CD4-positive, alpha-beta T cell treated with Interleukin-21 for 1 hour (primary cell): ENCODE results near the gene DLX3.

Experiments used
- DNase-seq: peaks from one replicate; pipeline ENCODE4 v3.0.0-alpha.2; 2020

Gene DLX3

DNA sequence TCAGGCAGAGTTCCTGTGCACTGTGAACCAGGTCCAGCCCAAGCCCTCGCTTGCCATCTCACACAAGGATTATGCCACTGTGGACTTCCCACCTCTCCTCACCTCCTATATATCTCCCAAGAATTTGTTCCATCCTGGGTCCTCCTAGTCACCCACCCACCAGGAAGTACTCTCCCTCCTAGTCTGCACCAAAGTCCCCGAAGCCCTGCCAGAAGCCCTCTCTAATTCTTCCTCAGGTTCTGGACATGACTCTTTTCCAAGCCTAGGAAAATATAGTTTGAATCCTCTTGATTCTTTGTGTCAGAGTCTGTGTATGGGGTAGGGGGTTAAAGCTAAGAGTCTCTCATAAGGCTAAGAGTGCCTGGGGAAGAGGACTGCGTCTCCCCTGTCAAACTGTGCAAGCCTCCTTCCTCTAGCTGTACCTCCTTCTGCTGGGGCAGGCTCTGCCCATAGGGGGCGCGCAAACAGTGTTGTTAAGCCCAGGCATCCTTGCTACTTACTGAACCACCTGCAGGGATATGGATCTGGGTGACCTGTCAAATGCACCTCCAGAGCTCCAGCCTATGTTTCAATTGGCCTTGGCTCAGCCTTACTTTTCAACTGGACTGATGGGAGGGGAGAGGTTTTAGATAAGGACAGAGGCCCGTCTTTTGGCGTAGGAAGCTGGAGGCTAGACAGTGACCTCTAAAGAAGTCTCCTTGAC, 42.7 kb downstream of the DLX3 start:
- DNase-seq: peak; percentile 81

DNA sequence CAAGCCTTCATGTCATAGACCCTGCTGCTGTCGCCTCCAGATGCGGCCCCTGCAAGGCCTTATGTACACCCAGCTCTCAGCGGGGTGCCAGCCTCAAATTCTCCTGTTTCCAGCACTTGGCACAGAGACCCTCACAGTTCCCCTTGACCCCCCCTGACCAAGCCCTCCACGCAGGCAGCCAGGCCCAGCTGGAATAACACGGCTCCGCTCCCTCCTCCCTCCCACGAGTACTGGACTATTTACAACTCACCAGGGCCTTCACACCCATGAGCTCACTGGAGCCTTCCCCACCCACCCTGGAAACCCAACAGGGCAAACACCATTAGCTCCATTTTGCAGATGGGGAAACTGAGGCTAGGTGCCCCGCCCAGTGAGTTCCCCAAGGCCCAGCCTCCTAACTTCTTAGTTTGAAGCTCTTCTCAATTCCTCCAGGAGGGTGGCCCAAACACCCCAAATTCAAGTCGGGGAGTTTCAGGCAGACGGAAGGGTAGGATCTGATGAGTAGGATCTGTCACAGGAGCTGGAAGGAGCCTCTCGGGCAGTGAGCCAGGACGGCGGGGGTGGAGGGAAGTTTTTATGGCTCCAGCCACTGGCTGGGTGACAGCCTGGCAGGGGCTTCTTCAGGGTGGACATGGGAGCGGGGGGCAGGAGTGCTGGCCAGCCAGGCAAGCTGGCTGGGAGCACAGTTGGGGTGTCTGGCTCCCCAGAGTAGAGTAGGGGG, 43.5 kb downstream of the DLX3 start:
- no peak for DNase-seq

DNA sequence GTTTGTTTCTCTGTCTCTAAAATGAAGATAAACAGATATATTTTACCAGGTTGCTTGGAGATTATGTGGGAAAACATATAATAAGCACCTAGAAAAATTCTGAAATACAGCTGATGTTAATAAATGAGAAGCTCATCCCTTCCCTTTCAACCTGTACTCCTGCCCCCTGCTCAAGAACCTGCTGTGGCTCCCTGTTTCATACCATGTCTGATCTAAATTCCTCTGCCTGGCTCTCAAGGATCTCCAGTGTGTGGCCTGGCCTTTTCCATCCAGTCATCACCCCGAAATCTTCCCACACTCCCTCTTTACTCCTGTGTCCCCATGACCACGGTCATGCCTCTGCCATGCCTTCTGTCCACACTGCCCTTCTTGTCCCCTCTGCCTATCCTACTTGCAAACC, 45.4 kb downstream of the DLX3 start:
- DNase-seq: no peak

DNA sequence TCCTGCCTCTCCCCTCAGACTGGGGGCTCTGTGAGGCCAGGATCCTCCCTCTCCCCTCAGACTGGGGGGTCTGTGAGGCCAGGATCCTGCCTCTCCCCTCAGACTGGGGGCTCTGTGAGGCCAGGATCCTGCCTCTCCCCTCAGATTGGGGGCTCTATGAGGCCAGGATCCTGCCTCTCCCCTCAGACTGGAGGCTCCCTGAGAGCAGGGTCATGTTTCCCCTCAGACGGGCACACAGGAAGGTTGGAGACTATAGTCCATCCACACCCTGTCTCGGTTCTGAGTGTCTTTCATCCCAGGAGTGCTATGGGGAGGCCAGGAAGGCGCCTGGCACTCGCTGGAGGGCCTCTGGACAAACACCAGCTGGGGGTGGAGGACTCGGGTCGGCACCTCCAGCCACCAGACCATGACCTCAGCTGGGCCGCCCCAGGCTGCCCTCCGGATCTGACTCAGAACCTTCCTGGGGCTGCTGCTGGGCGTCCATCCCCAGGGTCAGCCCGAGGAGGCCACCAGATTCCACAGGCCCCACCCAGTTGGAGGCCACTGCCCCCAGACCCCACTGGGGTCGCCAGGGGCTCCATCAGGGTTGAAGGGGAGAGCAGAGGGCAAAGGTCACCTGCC, 48.0 kb downstream of the DLX3 start:
- DNase-seq: no peak

DNA sequence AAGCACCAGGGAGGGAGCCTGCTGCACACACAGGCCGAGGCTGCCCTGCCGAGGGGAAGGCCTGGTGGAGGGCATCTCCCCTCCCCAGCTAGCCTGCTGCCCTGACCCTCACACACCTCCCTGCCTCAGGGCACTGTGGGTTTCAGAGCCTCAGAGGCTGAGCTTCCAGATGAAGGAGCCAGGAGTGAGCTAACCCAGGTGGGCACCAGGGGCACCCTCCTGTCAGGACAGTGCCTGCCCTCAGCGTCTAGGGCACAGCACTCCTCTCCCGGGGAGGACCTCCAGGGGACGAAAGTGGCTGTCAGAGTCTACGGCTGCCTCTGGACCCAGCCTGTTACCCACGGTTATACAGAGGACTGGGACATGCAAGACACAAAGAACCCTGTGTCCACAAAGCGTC, 48.8 kb downstream of the DLX3 start:
- DNase-seq: no peak

DNA sequence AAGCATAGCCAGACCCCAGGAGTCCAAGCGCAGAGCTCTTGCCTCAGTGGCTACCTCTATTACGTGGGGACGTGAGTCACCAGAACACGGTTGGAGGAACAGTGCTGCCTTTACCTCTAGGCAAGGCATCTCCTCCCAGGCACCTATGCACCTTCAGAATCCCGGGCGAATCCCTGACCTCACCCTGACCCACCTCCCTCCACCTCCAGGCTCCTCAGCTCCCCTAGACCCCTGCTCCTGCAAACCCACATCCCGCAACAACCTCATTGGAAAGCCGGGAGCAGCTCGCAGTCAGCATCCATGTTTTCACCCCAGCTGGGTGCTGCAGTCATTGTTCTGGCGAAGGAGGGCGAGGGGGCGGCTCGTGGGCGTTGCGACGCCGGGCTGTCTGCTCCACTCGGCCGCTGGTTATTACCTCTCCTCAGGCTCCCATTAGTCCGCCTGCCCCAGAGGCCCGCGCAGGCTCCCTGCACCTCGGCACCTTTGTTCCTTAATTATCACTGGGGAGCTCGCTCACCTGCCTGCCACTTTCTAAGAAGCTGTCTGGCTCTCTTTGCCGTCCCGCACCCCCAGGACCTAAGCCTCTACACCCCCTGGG, 50.7 kb downstream of the DLX3 start:
- DNase-seq: no peak

DNA sequence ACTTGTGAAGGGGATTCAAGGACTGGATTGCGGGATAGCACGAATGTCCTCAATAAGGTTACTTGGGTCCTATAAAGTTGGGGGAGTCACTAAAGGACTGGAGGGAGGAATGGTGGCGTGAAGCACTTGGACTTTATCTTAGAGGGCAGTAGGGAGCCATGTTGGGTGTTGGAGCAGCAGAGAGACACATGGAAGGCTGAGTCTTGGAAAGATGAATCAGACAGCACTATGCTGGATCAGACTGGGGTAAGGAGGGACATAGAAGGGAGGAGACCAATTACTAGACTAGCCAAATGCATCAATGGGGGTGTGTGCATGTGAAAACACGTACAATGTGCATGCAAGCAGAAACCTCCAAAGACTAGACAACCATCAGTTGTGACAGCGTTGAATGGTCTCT, 52.1 kb downstream of the DLX3 start:
- DNase-seq: no peak

DNA sequence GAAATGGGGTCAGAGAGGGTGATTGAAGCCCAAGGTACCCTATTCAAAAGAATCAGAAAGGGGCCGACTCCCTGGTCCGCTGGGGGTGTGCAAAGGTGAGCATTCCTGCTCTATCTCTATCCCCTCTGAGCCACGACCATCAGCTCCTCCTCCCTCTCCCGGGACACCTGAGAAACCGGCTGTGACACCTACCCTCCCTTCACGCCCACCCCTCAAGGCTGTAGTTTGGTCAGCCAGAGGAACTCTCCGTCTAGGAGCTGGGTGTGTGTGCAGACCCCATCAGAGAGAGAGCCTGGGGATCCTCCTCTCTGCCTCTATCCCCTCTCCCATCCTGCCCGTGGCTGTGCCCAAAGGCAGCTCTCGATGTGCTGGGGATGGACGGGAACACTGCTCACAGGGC, 53.6 kb downstream of the DLX3 start:
- DNase-seq: no peak
